Stimulated activated memory B cell treated with anti-CD40 and anti-IgM and Interleukin-4, amounts not matched to agents 10 μg/mL and 1 μg/mL and 100 μg/mL, for 72 hours (primary cell): ENCODE results near the gene LRRC57.
"Not testable (repeated sequence)": the region's sequence is repeated elsewhere in the genome, so short reads cannot be mapped to it uniquely, and the experiment has no call there.

Source experiments
- ATAC-seq: fragments of 150-1000 bp; cut with Tn5 transposase; 2 replicates; pipeline ENCODE4 v1.10.0; 2021
- H3K27ac Mint-ChIP-seq: one replicate; pipeline ENCODE4 v1.8.0; 2022; ENCODE audit warnings: mild to moderate bottlenecking, mixed read lengths
- H3K27me3 Mint-ChIP-seq: one replicate; pipeline ENCODE4 v1.8.0; 2022; ENCODE audit warnings: mixed read lengths
- H3K36me3 Mint-ChIP-seq: one replicate; pipeline ENCODE4 v1.8.0; 2022; ENCODE audit warnings: mixed read lengths
- H3K4me1 Mint-ChIP-seq: one replicate; pipeline ENCODE4 v1.8.0; 2022; ENCODE audit warnings: mixed read lengths
- H3K4me3 Mint-ChIP-seq: one replicate; pipeline ENCODE4 v1.8.0; 2022; ENCODE audit warnings: mild to moderate bottlenecking, moderate library complexity, mixed read lengths
- H3K9me3 Mint-ChIP-seq: one replicate; pipeline ENCODE4 v1.8.0; 2022; ENCODE audit warnings: mixed read lengths

Gene LRRC57

GRCh38 chr15:42576040-42576594 lies 27.5 kb upstream of the LRRC57 start:
- H3K36me3 Mint-ChIP-seq, result no peaks in the 10 kb centered on the region
- H3K27me3 Mint-ChIP-seq, result no peaks in the 10 kb centered on the region
- H3K4me1 Mint-ChIP-seq, result peaks cover 38% of the 10 kb centered on the region
- no peaks in the 10 kb centered on the region for H3K9me3 Mint-ChIP-seq
- peak overlapping the region; percentile 69 for H3K27ac Mint-ChIP-seq
- H3K4me3 Mint-ChIP-seq, result peak overlapping the region; percentile 88
- ATAC-seq, result no peak

- peak; percentile 97 for ATAC-seq
- Mint-ChIP-seq H3K27ac (peak within 1 kb of the TSS; percentile 69), H3K36me3 (no peaks in the 10 kb centered on the region), H3K4me3 (peak within 1 kb of the TSS; percentile 88), H3K9me3 (no peaks in the 10 kb centered on the region), H3K27me3 (no peaks in the 10 kb centered on the region), H3K4me1 (peaks cover 31% of the 10 kb centered on the region)
Observed at GRCh38 chr15:42575188-42576039, 26.8 kb upstream of the LRRC57 start, which contains the start of gene STARD9. STARD9 (plus strand) TSS chr15:42575606; CDS start chr15:42575716, 110 bp downstream.

- peaks cover 6% of the 10 kb centered on the region for H3K4me1 Mint-ChIP-seq
- H3K27ac Mint-ChIP-seq, result no peak overlapping the region
- peaks cover 18% of the 10 kb centered on the region for H3K36me3 Mint-ChIP-seq
- H3K4me3 Mint-ChIP-seq, result no peak overlapping the region
- H3K27me3 Mint-ChIP-seq, result no peaks in the 10 kb centered on the region
- no peaks in the 10 kb centered on the region for H3K9me3 Mint-ChIP-seq
- ATAC-seq, result no peak
Observed at GRCh38 chr15:42558739-42559138, 10.1 kb upstream of the LRRC57 start.

GRCh38 chr15:42556550-42557207 lies 8.1 kb upstream of the LRRC57 start:
- H3K4me3 Mint-ChIP-seq, H3K9me3 Mint-ChIP-seq, H3K27ac Mint-ChIP-seq, ATAC-seq, H3K27me3 Mint-ChIP-seq: not testable (repeated sequence)
- Mint-ChIP-seq H3K4me1 (peaks cover 17% of the 10 kb centered on the region), H3K36me3 (peaks cover 18% of the 10 kb centered on the region)

GRCh38 chr15:42553554-42553953 lies 5.0 kb upstream of the LRRC57 start:
- H3K4me3 Mint-ChIP-seq, result no peak overlapping the region
- H3K36me3 Mint-ChIP-seq, result peaks cover 5% of the 10 kb centered on the region
- no peak overlapping the region for H3K27ac Mint-ChIP-seq
- ATAC-seq, result no peak
- no peaks in the 10 kb centered on the region for H3K9me3 Mint-ChIP-seq
- H3K4me1 Mint-ChIP-seq, result peaks cover 35% of the 10 kb centered on the region
- no peaks in the 10 kb centered on the region for H3K27me3 Mint-ChIP-seq

- H3K4me1 Mint-ChIP-seq, result peaks cover 59% of the 10 kb centered on the region
- H3K27ac Mint-ChIP-seq, result peak overlapping the region; percentile 92
- ATAC-seq, result no peak
- no peaks in the 10 kb centered on the region for H3K9me3 Mint-ChIP-seq
- H3K4me3 Mint-ChIP-seq, result peak overlapping the region; percentile 89
- H3K27me3 Mint-ChIP-seq, result no peaks in the 10 kb centered on the region
- peaks cover 7% of the 10 kb centered on the region for H3K36me3 Mint-ChIP-seq
Observed at GRCh38 chr15:42549741-42550392, 1.3 kb upstream of the LRRC57 start.

- H3K36me3 Mint-ChIP-seq, result peaks cover 7% of the 10 kb centered on the region
- H3K27ac Mint-ChIP-seq, result peak overlapping the region; percentile 92
- H3K9me3 Mint-ChIP-seq, result no peaks in the 10 kb centered on the region
- peaks cover 57% of the 10 kb centered on the region for H3K4me1 Mint-ChIP-seq
- no peaks in the 10 kb centered on the region for H3K27me3 Mint-ChIP-seq
- ATAC-seq, result peak; percentile 53
- peak overlapping the region; percentile 89 for H3K4me3 Mint-ChIP-seq
Observed at GRCh38 chr15:42549032-42549491, 469 bp upstream of the LRRC57 start.

GRCh38 chr15:42547918-42548248 lies 710 bp downstream of the LRRC57 start:
- H3K36me3 Mint-ChIP-seq, result peaks cover 7% of the 10 kb centered on the region
- peak; percentile 21 for ATAC-seq
- peaks cover 48% of the 10 kb centered on the region for H3K4me1 Mint-ChIP-seq
- H3K27ac Mint-ChIP-seq, result peak overlapping the region; percentile 92
- no peaks in the 10 kb centered on the region for H3K27me3 Mint-ChIP-seq
- H3K4me3 Mint-ChIP-seq, result peak overlapping the region; percentile 89
- no peaks in the 10 kb centered on the region for H3K9me3 Mint-ChIP-seq

GRCh38 chr15:42544853-42545629 lies 3.6 kb downstream of the LRRC57 start:
- Mint-ChIP-seq H3K27me3 (no peaks in the 10 kb centered on the region), H3K9me3 (no peaks in the 10 kb centered on the region), H3K36me3 (peaks cover 18% of the 10 kb centered on the region), H3K4me3 (no peak overlapping the region), H3K27ac (no peak overlapping the region), H3K4me1 (peaks cover 31% of the 10 kb centered on the region)
- ATAC-seq, result no peak

GRCh38 chr15:42533246-42533645 lies 15.3 kb downstream of the LRRC57 start:
- Mint-ChIP-seq H3K9me3 (no peaks in the 10 kb centered on the region), H3K27ac (no peak overlapping the region), H3K4me1 (no peaks in the 10 kb centered on the region), H3K27me3 (no peaks in the 10 kb centered on the region), H3K4me3 (no peak overlapping the region), H3K36me3 (peaks cover 52% of the 10 kb centered on the region)
- no peak for ATAC-seq

GRCh38 chr15:42528970-42529369 lies 19.6 kb downstream of the LRRC57 start:
- H3K27ac Mint-ChIP-seq, result peak overlapping the region; percentile 41
- H3K36me3 Mint-ChIP-seq, result peaks cover 28% of the 10 kb centered on the region
- no peak overlapping the region for H3K4me3 Mint-ChIP-seq
- H3K27me3 Mint-ChIP-seq, result no peaks in the 10 kb centered on the region
- H3K4me1 Mint-ChIP-seq, result no peaks in the 10 kb centered on the region
- no peak for ATAC-seq
- H3K9me3 Mint-ChIP-seq, result no peaks in the 10 kb centered on the region

- Mint-ChIP-seq H3K27me3 (no peaks in the 10 kb centered on the region), H3K9me3 (no peaks in the 10 kb centered on the region), H3K27ac (no peak overlapping the region), H3K4me3 (no peak overlapping the region), H3K4me1 (no peaks in the 10 kb centered on the region), H3K36me3 (peaks cover 22% of the 10 kb centered on the region)
- ATAC-seq, result no peak
Observed at GRCh38 chr15:42523331-42523730, 25.3 kb downstream of the LRRC57 start.

- Mint-ChIP-seq H3K4me1 (peaks cover 29% of the 10 kb centered on the region), H3K36me3 (peaks cover 32% of the 10 kb centered on the region), H3K9me3 (no peaks in the 10 kb centered on the region), H3K4me3 (no peak overlapping the region), H3K27me3 (no peaks in the 10 kb centered on the region), H3K27ac (no peak overlapping the region)
- ATAC-seq, result no peak
Observed at GRCh38 chr15:42511007-42511391, 37.6 kb downstream of the LRRC57 start.

- H3K36me3 Mint-ChIP-seq, result peaks cover 26% of the 10 kb centered on the region
- H3K4me1 Mint-ChIP-seq, result peaks cover 35% of the 10 kb centered on the region
- ATAC-seq, result no peak
- H3K9me3 Mint-ChIP-seq, result no peaks in the 10 kb centered on the region
- H3K4me3 Mint-ChIP-seq, result no peak overlapping the region
- no peaks in the 10 kb centered on the region for H3K27me3 Mint-ChIP-seq
- no peak overlapping the region for H3K27ac Mint-ChIP-seq
Observed at GRCh38 chr15:42510258-42511006, 38.2 kb downstream of the LRRC57 start.
